WTC11 (cell line): ENCODE data around the gene SWAP70. TPM values are rescaled to one million over a fixed set of nuclear protein-coding genes. Genes with fewer than 3 reads are reported as not detected.

Source experiments
- ATAC-seq: fragments of 200-7000 bp; cut with Tn5 transposase; 2 replicates; pipeline ENCODE4 v1.10.0; 2021; ENCODE audit warnings: mild to moderate bottlenecking, moderate library complexity
- CTCF ChIA-PET: fragments of 300-600 bp; sonication (Branson Sonifier 250); formaldehyde crosslinking; loops from one replicate; lab custom pipeline; 2021; ENCODE audit warnings: antibody characterized with exemption; lab: Charles Lee
- POLR2A ChIA-PET: fragments of 350-600 bp; sonication (Branson Sonifier 250); formaldehyde crosslinking; loops from one replicate; lab custom pipeline; 2021; ENCODE audit warnings: antibody characterized with exemption; lab: Charles Lee
- DNase-seq: peaks from one replicate; pipeline ENCODE4 v3.0.0; 2021; ENCODE audit warnings: low spot score
- H3K27ac Mint-ChIP-seq: 2 replicates; pipeline ENCODE4 v1.8.0; 2021; ENCODE audit warnings: mixed read lengths
- H3K27me3 Mint-ChIP-seq: 2 replicates; pipeline ENCODE4 v1.8.0; 2021; ENCODE audit warnings: low read depth, mild to moderate bottlenecking, moderate library complexity, mixed read lengths
- H3K36me3 Mint-ChIP-seq: 2 replicates; pipeline ENCODE4 v1.8.0; 2021; ENCODE audit warnings: mixed read lengths
- H3K4me1 Mint-ChIP-seq: 2 replicates; pipeline ENCODE4 v1.8.0; 2022; ENCODE audit warnings: mixed read lengths
- H3K4me3 Mint-ChIP-seq: 2 replicates; pipeline ENCODE4 v1.8.0; 2021; ENCODE audit warnings: mild to moderate bottlenecking, moderate library complexity, mixed read lengths
- H3K9me3 Mint-ChIP-seq: 2 replicates; pipeline ENCODE4 v1.8.0; 2021; ENCODE audit warnings: mixed read lengths
- ATF1 ChIP-seq: sonication (generic); formaldehyde crosslinking; IDR thresholded peaks from 2 replicates; pipeline ENCODE4 v1.8.1; 2023; ENCODE audit warnings: mild to moderate bottlenecking, moderate library complexity, missing genetic modification reagents
- CREB1 ChIP-seq: sonication (generic); formaldehyde crosslinking; IDR thresholded peaks from 2 replicates; pipeline ENCODE4 v1.8.0; 2023; ENCODE audit warnings: mild to moderate bottlenecking, missing genetic modification reagents
- CREM ChIP-seq: sonication (generic); formaldehyde crosslinking; IDR thresholded peaks from 2 replicates; pipeline ENCODE4 v1.8.1; 2022; ENCODE audit warnings: mild to moderate bottlenecking, missing genetic modification reagents, moderate library complexity
- ELF4 ChIP-seq: sonication (generic); formaldehyde crosslinking; IDR thresholded peaks from 2 replicates; pipeline ENCODE4 v1.8.1; 2022; ENCODE audit warnings: low read depth, mild to moderate bottlenecking, moderate library complexity, missing genetic modification reagents
- ESRRA ChIP-seq: sonication (generic); formaldehyde crosslinking; IDR thresholded peaks from 2 replicates; pipeline ENCODE4 v1.8.1; 2022; ENCODE audit warnings: mild to moderate bottlenecking, missing genetic modification reagents, borderline replicate concordance
- FOXJ3 ChIP-seq: sonication (generic); formaldehyde crosslinking; IDR thresholded peaks from 2 replicates; pipeline ENCODE4 v1.9.0; 2021; ENCODE audit warnings: missing genetic modification reagents, mild to moderate bottlenecking, borderline replicate concordance
- JAZF1 ChIP-seq: fragments of 250-450 bp; sonication (Bioruptor Pico); IDR thresholded peaks from 2 replicates; pipeline ENCODE4 v1.9.0; 2021; ENCODE audit warnings: moderate library complexity, mild to moderate bottlenecking, inconsistent platforms
- JUN ChIP-seq: sonication (generic); formaldehyde crosslinking; IDR thresholded peaks from 2 replicates; pipeline ENCODE4 v1.8.0; 2023; ENCODE audit warnings: mild to moderate bottlenecking, missing genetic modification reagents
- NR2C2 ChIP-seq: sonication (generic); formaldehyde crosslinking; IDR thresholded peaks from 2 replicates; pipeline ENCODE4 v1.8.0; 2022; ENCODE audit warnings: mild to moderate bottlenecking, missing genetic modification reagents
- NR3C1 ChIP-seq: sonication (generic); formaldehyde crosslinking; conservative IDR thresholded peaks from 2 replicates; pipeline ENCODE4 v1.8.1; 2023; ENCODE audit warnings: low read depth, mild to moderate bottlenecking, missing genetic modification reagents
- PRRX2 ChIP-seq: fragments of 250-450 bp; sonication (Bioruptor Pico); IDR thresholded peaks from 2 replicates; pipeline ENCODE4 v1.8.0; 2021; ENCODE audit warnings: mild to moderate bottlenecking
- RELA ChIP-seq: sonication (generic); formaldehyde crosslinking; IDR thresholded peaks from 2 replicates; pipeline ENCODE4 v1.8.1; 2022; ENCODE audit warnings: missing genetic modification reagents, mild to moderate bottlenecking, borderline replicate concordance
- SMAD4 ChIP-seq: sonication (generic); formaldehyde crosslinking; IDR thresholded peaks from 2 replicates; pipeline ENCODE4 v1.8.0; 2022; ENCODE audit warnings: mild to moderate bottlenecking, missing genetic modification reagents
- SOX15 ChIP-seq: fragments of 250-450 bp; sonication (Bioruptor Pico); IDR thresholded peaks from 2 replicates; pipeline ENCODE4 v1.9.0; 2021; ENCODE audit warnings: mild to moderate bottlenecking
- TP53 ChIP-seq: sonication (generic); formaldehyde crosslinking; IDR thresholded peaks from 2 replicates; pipeline ENCODE4 v1.8.1; 2023; ENCODE audit warnings: mild to moderate bottlenecking, missing genetic modification reagents
- ZNF138 ChIP-seq: sonication (generic); formaldehyde crosslinking; conservative IDR thresholded peaks from 2 replicates; pipeline ENCODE4 v1.8.1; 2022; ENCODE audit warnings: mild to moderate bottlenecking, moderate library complexity, missing genetic modification reagents
- ZNF263 ChIP-seq: sonication (generic); formaldehyde crosslinking; IDR thresholded peaks from 2 replicates; pipeline ENCODE4 v1.8.1; 2022; ENCODE audit warnings: low read depth, mild to moderate bottlenecking, moderate library complexity, missing genetic modification reagents
- ZNF423 ChIP-seq: fragments of 250-450 bp; sonication (Bioruptor Pico); IDR thresholded peaks from 2 replicates; pipeline ENCODE4 v2.1.2; 2022; ENCODE audit warnings: mild to moderate bottlenecking, moderate library complexity
- total RNA-seq: library from RNA; stranded (reverse); gene quantifications from 3 replicates; pipeline ENCODE4 v1.2.3, GENCODE V29; 2021
- TF ChIP-seq, protein P1 (sequence below): fragments of 250-450 bp; sonication (Bioruptor Pico); IDR thresholded peaks from 2 replicates; pipeline ENCODE4 v1.9.0; 2021; ENCODE audit warnings: mild to moderate bottlenecking
- TF ChIP-seq, protein P2 (sequence below): fragments of 250-450 bp; sonication (Bioruptor Pico); conservative IDR thresholded peaks from 2 replicates; pipeline ENCODE4 v1.9.0; 2021; ENCODE audit warnings: mild to moderate bottlenecking
- TF ChIP-seq, protein P3 (sequence below): fragments of 250-450 bp; sonication (Bioruptor Pico); IDR thresholded peaks from 2 replicates; pipeline ENCODE4 v1.9.0; 2021; ENCODE audit warnings: mild to moderate bottlenecking
- TF ChIP-seq, protein P4 (sequence below): sonication (generic); formaldehyde crosslinking; IDR thresholded peaks from 2 replicates; pipeline ENCODE4 v1.8.1; 2022; ENCODE audit warnings: low read depth, mild to moderate bottlenecking, moderate library complexity, missing genetic modification reagents, borderline replicate concordance
- TF ChIP-seq, protein P5 (sequence below): fragments of 250-450 bp; sonication (Bioruptor Pico); IDR thresholded peaks from 2 replicates; pipeline ENCODE4 v2.1.2; 2022; ENCODE audit warnings: mild to moderate bottlenecking, moderate library complexity
- TF ChIP-seq, protein P6 (sequence below): sonication (generic); formaldehyde crosslinking; IDR thresholded peaks from 2 replicates; pipeline ENCODE4 v1.8.0; 2022; ENCODE audit warnings: mild to moderate bottlenecking, missing genetic modification reagents
- TF ChIP-seq, protein P7 (sequence below): sonication (generic); formaldehyde crosslinking; IDR thresholded peaks from 2 replicates; pipeline ENCODE4 v1.8.0; 2022; ENCODE audit warnings: mild to moderate bottlenecking, missing genetic modification reagents
- TF ChIP-seq, protein P8 (sequence below): sonication (generic); formaldehyde crosslinking; IDR thresholded peaks from 2 replicates; pipeline ENCODE4 v1.8.0; 2023; ENCODE audit warnings: missing genetic modification reagents
- TF ChIP-seq, protein P9 (sequence below): sonication (generic); formaldehyde crosslinking; IDR thresholded peaks from 2 replicates; pipeline ENCODE4 v1.8.0; 2022; ENCODE audit warnings: mild to moderate bottlenecking, missing genetic modification reagents

The SWAP70 gene
- total RNA-seq, 1 experiment from 2014 or later: 24.1 TPM

DNA sequence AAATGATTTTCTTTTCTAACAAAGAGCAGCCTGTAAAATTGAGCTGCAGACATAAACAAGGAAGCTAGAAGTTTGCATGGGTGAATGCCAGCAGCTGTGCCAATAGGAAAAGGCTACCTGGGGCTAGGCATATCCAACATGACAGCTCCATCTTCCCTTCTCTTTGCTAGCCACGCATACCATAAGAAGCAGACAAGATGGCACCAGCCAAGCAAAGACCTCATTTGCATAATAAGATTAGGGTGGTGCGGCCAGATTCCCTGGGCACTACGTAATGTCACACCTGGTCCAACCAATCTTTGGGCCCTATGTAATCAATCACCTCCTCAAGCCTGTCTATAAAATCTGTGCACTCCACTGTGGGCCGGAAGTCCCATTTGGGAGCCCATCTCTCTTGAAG is 108.3 kb downstream of the SWAP70 start:
- H3K4me3 Mint-ChIP-seq: no peak overlapping the region
- H3K27me3 Mint-ChIP-seq: no peaks in the 10 kb centered on the region
- H3K4me1 Mint-ChIP-seq: peaks cover 28% of the 10 kb centered on the region
- TF ChIP-seq PRRX2 (CRISPR knock-in tag) (no peak), SOX15 (CRISPR knock-in tag) (no peak), ZNF263 (CRISPR knock-in tag) (no peak), ZNF138 (CRISPR knock-in tag) (no peak), ATF1 (CRISPR knock-in tag) (no peak), NR2C2 (no peak), FOXJ3 (CRISPR knock-in tag) (no peak), RELA (no peak), ZNF423 (CRISPR knock-in tag) (no peak), TP53 (CRISPR knock-in tag) (no peak), CREM (no peak), ESRRA (CRISPR knock-in tag) (no peak), ELF4 (CRISPR knock-in tag) (no peak), JUN (CRISPR knock-in tag) (no peak), JAZF1 (no peak)
- TF ChIP-seq, protein P1, sequence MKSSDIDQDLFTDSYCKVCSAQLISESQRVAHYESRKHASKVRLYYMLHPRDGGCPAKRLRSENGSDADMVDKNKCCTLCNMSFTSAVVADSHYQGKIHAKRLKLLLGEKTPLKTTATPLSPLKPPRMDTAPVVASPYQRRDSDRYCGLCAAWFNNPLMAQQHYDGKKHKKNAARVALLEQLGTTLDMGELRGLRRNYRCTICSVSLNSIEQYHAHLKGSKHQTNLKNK (CRISPR knock-in tag): no peak
- TF ChIP-seq, protein P2, sequence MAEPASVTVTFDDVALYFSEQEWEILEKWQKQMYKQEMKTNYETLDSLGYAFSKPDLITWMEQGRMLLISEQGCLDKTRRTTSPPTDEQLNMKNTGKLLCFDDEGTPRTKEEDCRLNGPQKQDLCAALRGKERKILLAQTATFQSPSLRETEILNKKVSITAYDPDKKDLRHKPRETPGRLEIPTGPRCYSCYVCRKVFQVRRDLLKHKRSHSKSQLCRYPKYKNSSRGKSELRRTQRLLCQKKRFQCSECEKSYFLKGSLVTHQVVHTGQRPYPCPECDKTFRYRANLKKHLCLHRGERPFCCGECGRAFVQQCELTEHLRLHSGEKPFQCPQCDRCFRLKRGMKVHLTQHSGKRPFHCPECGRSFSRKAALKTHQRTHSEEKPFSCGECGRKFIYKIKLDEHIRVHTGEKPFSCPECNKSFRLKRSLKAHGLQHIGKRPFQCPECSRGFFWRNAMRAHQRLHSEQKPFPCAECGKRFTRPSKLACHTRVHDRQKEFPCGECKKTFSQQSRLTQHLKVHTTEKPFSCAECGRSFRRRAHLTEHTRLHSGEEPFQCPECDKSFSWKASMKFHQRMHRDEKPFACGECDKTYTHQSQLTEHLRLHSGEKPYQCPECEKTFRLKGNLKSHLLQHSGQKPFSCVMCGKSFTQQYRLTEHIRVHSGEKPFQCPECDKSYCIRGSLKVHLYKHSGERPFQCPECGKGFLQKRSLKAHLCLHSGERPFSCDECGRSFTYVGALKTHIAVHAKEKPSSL (CRISPR knock-in tag): no peak
- TF ChIP-seq, protein P3, sequence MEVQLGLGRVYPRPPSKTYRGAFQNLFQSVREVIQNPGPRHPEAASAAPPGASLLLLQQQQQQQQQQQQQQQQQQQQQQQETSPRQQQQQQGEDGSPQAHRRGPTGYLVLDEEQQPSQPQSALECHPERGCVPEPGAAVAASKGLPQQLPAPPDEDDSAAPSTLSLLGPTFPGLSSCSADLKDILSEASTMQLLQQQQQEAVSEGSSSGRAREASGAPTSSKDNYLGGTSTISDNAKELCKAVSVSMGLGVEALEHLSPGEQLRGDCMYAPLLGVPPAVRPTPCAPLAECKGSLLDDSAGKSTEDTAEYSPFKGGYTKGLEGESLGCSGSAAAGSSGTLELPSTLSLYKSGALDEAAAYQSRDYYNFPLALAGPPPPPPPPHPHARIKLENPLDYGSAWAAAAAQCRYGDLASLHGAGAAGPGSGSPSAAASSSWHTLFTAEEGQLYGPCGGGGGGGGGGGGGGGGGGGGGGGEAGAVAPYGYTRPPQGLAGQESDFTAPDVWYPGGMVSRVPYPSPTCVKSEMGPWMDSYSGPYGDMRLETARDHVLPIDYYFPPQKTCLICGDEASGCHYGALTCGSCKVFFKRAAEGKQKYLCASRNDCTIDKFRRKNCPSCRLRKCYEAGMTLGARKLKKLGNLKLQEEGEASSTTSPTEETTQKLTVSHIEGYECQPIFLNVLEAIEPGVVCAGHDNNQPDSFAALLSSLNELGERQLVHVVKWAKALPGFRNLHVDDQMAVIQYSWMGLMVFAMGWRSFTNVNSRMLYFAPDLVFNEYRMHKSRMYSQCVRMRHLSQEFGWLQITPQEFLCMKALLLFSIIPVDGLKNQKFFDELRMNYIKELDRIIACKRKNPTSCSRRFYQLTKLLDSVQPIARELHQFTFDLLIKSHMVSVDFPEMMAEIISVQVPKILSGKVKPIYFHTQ (CRISPR knock-in tag): no peak
- TF ChIP-seq, protein P4, sequence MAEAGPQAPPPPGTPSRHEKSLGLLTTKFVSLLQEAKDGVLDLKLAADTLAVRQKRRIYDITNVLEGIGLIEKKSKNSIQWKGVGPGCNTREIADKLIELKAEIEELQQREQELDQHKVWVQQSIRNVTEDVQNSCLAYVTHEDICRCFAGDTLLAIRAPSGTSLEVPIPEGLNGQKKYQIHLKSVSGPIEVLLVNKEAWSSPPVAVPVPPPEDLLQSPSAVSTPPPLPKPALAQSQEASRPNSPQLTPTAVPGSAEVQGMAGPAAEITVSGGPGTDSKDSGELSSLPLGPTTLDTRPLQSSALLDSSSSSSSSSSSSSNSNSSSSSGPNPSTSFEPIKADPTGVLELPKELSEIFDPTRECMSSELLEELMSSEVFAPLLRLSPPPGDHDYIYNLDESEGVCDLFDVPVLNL (CRISPR knock-in tag): no peak
- POLR2A ChIA-PET: no interaction called here
- CTCF ChIA-PET: interaction anchor here (0.7 kb wide), 1 partner anchor 44 kb away, joined by 3 read pairs; no protein-coding TSS in a partner anchor
- no peaks in the 10 kb centered on the region for H3K9me3 Mint-ChIP-seq
- ATAC-seq (no peak), DNase-seq (no peak)
- H3K27ac Mint-ChIP-seq: no peak overlapping the region
- H3K36me3 Mint-ChIP-seq: no peaks in the 10 kb centered on the region

DNA sequence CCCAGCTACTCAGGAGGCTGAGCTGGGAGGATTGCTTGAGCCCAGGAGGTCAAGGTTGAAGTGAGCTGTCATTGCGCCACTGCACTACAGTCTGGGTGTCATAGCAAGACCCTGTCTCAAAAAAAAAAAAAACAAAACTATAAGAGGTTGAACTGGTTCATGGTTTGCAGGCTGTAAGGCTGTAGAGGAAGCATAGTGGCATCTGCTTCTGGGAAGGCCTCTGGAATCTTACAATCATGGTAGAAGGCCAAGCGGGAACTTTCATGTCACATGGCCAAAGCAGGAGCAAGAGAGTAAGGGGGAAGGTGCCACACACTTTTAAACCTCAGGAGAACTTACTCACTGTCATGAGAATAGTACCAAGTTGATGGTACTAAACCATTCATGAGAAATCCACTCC is 109.6 kb downstream of the SWAP70 start:
- no peak overlapping the region for H3K27ac Mint-ChIP-seq
- H3K27me3 Mint-ChIP-seq: no peaks in the 10 kb centered on the region
- POLR2A ChIA-PET: no interaction called here
- ATAC-seq (no peak), DNase-seq (no peak)
- CTCF ChIA-PET: no interaction called here
- no peak overlapping the region for H3K4me3 Mint-ChIP-seq
- peaks cover 6% of the 10 kb centered on the region for H3K36me3 Mint-ChIP-seq
- no peaks in the 10 kb centered on the region for H3K9me3 Mint-ChIP-seq
- peaks cover 35% of the 10 kb centered on the region for H3K4me1 Mint-ChIP-seq
- TF ChIP-seq, protein P5, sequence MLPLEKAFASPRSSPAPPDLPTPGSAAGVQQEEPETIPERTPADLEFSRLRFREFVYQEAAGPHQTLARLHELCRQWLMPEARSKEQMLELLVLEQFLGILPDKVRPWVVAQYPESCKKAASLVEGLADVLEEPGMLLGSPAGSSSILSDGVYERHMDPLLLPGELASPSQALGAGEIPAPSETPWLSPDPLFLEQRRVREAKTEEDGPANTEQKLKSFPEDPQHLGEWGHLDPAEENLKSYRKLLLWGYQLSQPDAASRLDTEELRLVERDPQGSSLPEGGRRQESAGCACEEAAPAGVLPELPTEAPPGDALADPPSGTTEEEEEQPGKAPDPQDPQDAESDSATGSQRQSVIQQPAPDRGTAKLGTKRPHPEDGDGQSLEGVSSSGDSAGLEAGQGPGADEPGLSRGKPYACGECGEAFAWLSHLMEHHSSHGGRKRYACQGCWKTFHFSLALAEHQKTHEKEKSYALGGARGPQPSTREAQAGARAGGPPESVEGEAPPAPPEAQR (CRISPR knock-in tag): no peak
- TF ChIP-seq CREM (no peak), ZNF263 (CRISPR knock-in tag) (no peak), CREB1 (CRISPR knock-in tag) (no peak), NR3C1 (CRISPR knock-in tag) (no peak), SMAD4 (CRISPR knock-in tag) (no peak)
- TF ChIP-seq, protein P6, sequence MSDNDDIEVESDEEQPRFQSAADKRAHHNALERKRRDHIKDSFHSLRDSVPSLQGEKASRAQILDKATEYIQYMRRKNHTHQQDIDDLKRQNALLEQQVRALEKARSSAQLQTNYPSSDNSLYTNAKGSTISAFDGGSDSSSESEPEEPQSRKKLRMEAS (CRISPR knock-in tag): no peak
- TF ChIP-seq, protein P7, sequence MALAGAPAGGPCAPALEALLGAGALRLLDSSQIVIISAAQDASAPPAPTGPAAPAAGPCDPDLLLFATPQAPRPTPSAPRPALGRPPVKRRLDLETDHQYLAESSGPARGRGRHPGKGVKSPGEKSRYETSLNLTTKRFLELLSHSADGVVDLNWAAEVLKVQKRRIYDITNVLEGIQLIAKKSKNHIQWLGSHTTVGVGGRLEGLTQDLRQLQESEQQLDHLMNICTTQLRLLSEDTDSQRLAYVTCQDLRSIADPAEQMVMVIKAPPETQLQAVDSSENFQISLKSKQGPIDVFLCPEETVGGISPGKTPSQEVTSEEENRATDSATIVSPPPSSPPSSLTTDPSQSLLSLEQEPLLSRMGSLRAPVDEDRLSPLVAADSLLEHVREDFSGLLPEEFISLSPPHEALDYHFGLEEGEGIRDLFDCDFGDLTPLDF: no peak
- TF ChIP-seq, protein P8, sequence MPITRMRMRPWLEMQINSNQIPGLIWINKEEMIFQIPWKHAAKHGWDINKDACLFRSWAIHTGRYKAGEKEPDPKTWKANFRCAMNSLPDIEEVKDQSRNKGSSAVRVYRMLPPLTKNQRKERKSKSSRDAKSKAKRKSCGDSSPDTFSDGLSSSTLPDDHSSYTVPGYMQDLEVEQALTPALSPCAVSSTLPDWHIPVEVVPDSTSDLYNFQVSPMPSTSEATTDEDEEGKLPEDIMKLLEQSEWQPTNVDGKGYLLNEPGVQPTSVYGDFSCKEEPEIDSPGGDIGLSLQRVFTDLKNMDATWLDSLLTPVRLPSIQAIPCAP (CRISPR knock-in tag): no peak
- TF ChIP-seq, protein P9, sequence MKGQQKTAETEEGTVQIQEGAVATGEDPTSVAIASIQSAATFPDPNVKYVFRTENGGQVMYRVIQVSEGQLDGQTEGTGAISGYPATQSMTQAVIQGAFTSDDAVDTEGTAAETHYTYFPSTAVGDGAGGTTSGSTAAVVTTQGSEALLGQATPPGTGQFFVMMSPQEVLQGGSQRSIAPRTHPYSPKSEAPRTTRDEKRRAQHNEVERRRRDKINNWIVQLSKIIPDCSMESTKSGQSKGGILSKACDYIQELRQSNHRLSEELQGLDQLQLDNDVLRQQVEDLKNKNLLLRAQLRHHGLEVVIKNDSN (CRISPR knock-in tag): no peak
